CD4-positive, CD25-positive, alpha-beta regulatory T cell (primary cell): ENCODE data around the gene DNAH7. TPM values are rescaled to one million over a fixed set of nuclear protein-coding genes. Genes with fewer than 3 reads are reported as not detected.

Experiments
- ATAC-seq, 2 donors: fragments of 150-1000 bp; cut with Tn5 transposase; one replicate each; pipeline ENCODE4 v1.10.0; 2021; ENCODE audit warnings: low read depth in 2 of 2, moderate number of reproducible peaks in 2 of 2, moderate library complexity in 1 of 2
- DNase-seq, 3 donors: peaks; one replicate each; pipeline versions ENCODE4 v3.0.0 to v3.0.0-alpha.2; 2012 to 2022; ENCODE audit warnings: mixed read lengths in 1 of 3
- H3K27ac ChIP-seq: one replicate; pipeline ENCODE4 v1.7.0; 2013; ENCODE audit warnings: mild to moderate bottlenecking, low read length; ENCODE audit not compliant: insufficient read depth, poor library complexity, severe bottlenecking
- H3K27me3 ChIP-seq: one replicate; pipeline ENCODE4 v1.7.0; 2013; ENCODE audit warnings: low read length; ENCODE audit not compliant: control insufficient read depth, insufficient read depth
- H3K36me3 ChIP-seq: one replicate; pipeline ENCODE4 v1.7.0; 2013; ENCODE audit warnings: mild to moderate bottlenecking, low read length, moderate library complexity; ENCODE audit not compliant: control insufficient read depth, insufficient read depth
- H3K4me1 ChIP-seq: 2 replicates; pipeline ENCODE4 v1.7.0; 2013; ENCODE audit warnings: mild to moderate bottlenecking, low read length; ENCODE audit not compliant: insufficient read depth, control insufficient read depth, poor library complexity, severe bottlenecking
- H3K4me3 ChIP-seq: one replicate; pipeline ENCODE4 v1.7.0; 2013; ENCODE audit warnings: low read depth, mild to moderate bottlenecking, low read length, moderate library complexity
- H3K9me3 ChIP-seq, 2 experiments: 1 replicate in 1 of 2; 2 replicates in 1 of 2; pipeline ENCODE4 v1.7.0; 2013; ENCODE audit warnings: low read length in 2 of 2, mild to moderate bottlenecking in 1 of 2, moderate library complexity in 1 of 2; ENCODE audit not compliant: control insufficient read depth in 2 of 2
- H3K27ac Mint-ChIP-seq, 3 donors: one replicate each; pipeline ENCODE4 v1.8.0; 2020 to 2022; ENCODE audit warnings: mild to moderate bottlenecking in 3 of 3, mixed read lengths in 3 of 3, moderate library complexity in 2 of 3
- H3K27me3 Mint-ChIP-seq: one replicate; pipeline ENCODE4 v1.8.0; 2022; ENCODE audit warnings: mild to moderate bottlenecking, mixed read lengths
- H3K36me3 Mint-ChIP-seq: one replicate; pipeline ENCODE4 v1.8.0; 2020; ENCODE audit warnings: mixed read lengths
- H3K4me1 Mint-ChIP-seq, 4 donors: one replicate each; pipeline ENCODE4 v1.8.0; 2020 to 2022; ENCODE audit warnings: mixed read lengths in 4 of 4, mild to moderate bottlenecking in 1 of 4
- H3K4me3 Mint-ChIP-seq, 4 donors: one replicate each; pipeline ENCODE4 v1.8.0; 2020 to 2022; ENCODE audit warnings: mild to moderate bottlenecking in 4 of 4, mixed read lengths in 4 of 4, moderate library complexity in 3 of 4
- H3K9me3 Mint-ChIP-seq, 7 donors: one replicate each; pipeline ENCODE4 v1.8.0; 2020 to 2022; ENCODE audit warnings: mixed read lengths in 7 of 7, mild to moderate bottlenecking in 3 of 7, moderate library complexity in 2 of 7
- polyA plus RNA-seq, 4 donors: library from polyadenylated mRNA; unstranded; fragments of 300-500 nt; fragmentation: Illumina TruSeq; gene quantifications; one replicate each; pipeline ENCODE4 v1.2.3, GENCODE V29; 2021
- total RNA-seq: library from RNA; stranded (reverse); gene quantifications from one replicate; pipeline ENCODE4 v1.2.3, GENCODE V29; 2022

Gene DNAH7
- total and polyA plus RNA-seq, 5 donors from 2014 or later, result not detected

- Mint-ChIP-seq H3K27ac (no peak overlapping the region), H3K27me3 (no peaks in the 10 kb centered on the region), H3K36me3 (no peaks in the 10 kb centered on the region), H3K4me1 (no peaks in the 10 kb centered on the region), H3K9me3 (peaks cover 0 to 2% (median 0%) of the 10 kb centered on the region in 7 donors), H3K4me3 (no peak overlapping the region)
- Histone ChIP-seq H3K4me1 (no peaks in the 10 kb centered on the region), H3K4me3 (no peak overlapping the region), H3K27me3 (peaks cover 3% of the 10 kb centered on the region), H3K9me3 (no peaks in the 10 kb centered on the region), H3K27ac (no peak overlapping the region), H3K36me3 (no peaks in the 10 kb centered on the region)
- no peak for ATAC-seq
- no peak for DNase-seq
These were observed 253.6 kb downstream of the DNAH7 start for GRCh38 chr2:195815083-195815482.

GRCh38 chr2:195813421-195813820 is 255.2 kb downstream of the DNAH7 start:
- no peak overlapping the region for H3K27ac ChIP-seq
- no peak overlapping the region for H3K4me3 ChIP-seq
- H3K27ac Mint-ChIP-seq, result no peak overlapping the region
- peaks cover 0 to 1% (median 0%) of the 10 kb centered on the region in 7 donors for H3K9me3 Mint-ChIP-seq
- peaks cover 2% of the 10 kb centered on the region for H3K27me3 ChIP-seq
- no peak for DNase-seq
- H3K4me3 Mint-ChIP-seq, result no peak overlapping the region
- no peaks in the 10 kb centered on the region for H3K36me3 ChIP-seq
- no peaks in the 10 kb centered on the region for H3K4me1 ChIP-seq
- no peaks in the 10 kb centered on the region for H3K4me1 Mint-ChIP-seq
- H3K36me3 Mint-ChIP-seq, result no peaks in the 10 kb centered on the region
- no peak for ATAC-seq
- no peaks in the 10 kb centered on the region for H3K27me3 Mint-ChIP-seq
- no peaks in the 10 kb centered on the region for H3K9me3 ChIP-seq

- peaks cover 3% of the 10 kb centered on the region for H3K27me3 ChIP-seq
- H3K36me3 ChIP-seq, result no peaks in the 10 kb centered on the region
- H3K4me3 ChIP-seq, result no peak overlapping the region
- H3K27me3 Mint-ChIP-seq, result no peaks in the 10 kb centered on the region
- no peaks in the 10 kb centered on the region for H3K4me1 Mint-ChIP-seq
- peaks cover 0 to 1% (median 0%) of the 10 kb centered on the region in 7 donors for H3K9me3 Mint-ChIP-seq
- no peaks in the 10 kb centered on the region for H3K36me3 Mint-ChIP-seq
- H3K27ac Mint-ChIP-seq, result no peak overlapping the region
- no peak overlapping the region for H3K27ac ChIP-seq
- no peak for DNase-seq
- no peak overlapping the region for H3K4me3 Mint-ChIP-seq
- ATAC-seq, result no peak
- H3K4me1 ChIP-seq, result no peaks in the 10 kb centered on the region
- no peaks in the 10 kb centered on the region for H3K9me3 ChIP-seq
These were observed 258.1 kb downstream of the DNAH7 start for GRCh38 chr2:195810340-195811098.

- Histone ChIP-seq H3K36me3 (no peaks in the 10 kb centered on the region), H3K4me3 (no peak overlapping the region), H3K9me3 (no peaks in the 10 kb centered on the region), H3K4me1 (no peaks in the 10 kb centered on the region), H3K27ac (no peak overlapping the region), H3K27me3 (peaks cover 2% of the 10 kb centered on the region)
- Mint-ChIP-seq H3K4me1 (no peaks in the 10 kb centered on the region), H3K27ac (no peak overlapping the region), H3K9me3 (peaks cover 0 to 1% (median 0%) of the 10 kb centered on the region in 7 donors), H3K36me3 (no peaks in the 10 kb centered on the region), H3K4me3 (no peak overlapping the region), H3K27me3 (peaks cover 9% of the 10 kb centered on the region)
- ATAC-seq, result no peak
- no peak for DNase-seq
These were observed 260.4 kb downstream of the DNAH7 start for GRCh38 chr2:195808189-195808588.

- Mint-ChIP-seq H3K27me3 (peaks cover 11% of the 10 kb centered on the region), H3K4me1 (no peaks in the 10 kb centered on the region), H3K9me3 (no peaks in the 10 kb centered on the region), H3K36me3 (no peaks in the 10 kb centered on the region), H3K27ac (no peak overlapping the region), H3K4me3 (no peak overlapping the region)
- DNase-seq, result no peak
- no peak overlapping the region for H3K4me3 ChIP-seq
- no peaks in the 10 kb centered on the region for H3K36me3 ChIP-seq
- no peaks in the 10 kb centered on the region for H3K4me1 ChIP-seq
- no peak overlapping the region for H3K27ac ChIP-seq
- H3K27me3 ChIP-seq, result peaks cover 2% of the 10 kb centered on the region
- H3K9me3 ChIP-seq, result no peaks in the 10 kb centered on the region
- ATAC-seq, result no peak
These were observed 263.2 kb downstream of the DNAH7 start for GRCh38 chr2:195805283-195805976.

GRCh38 chr2:195795879-195796278 is 272.8 kb downstream of the DNAH7 start:
- H3K4me3 ChIP-seq, result no peak overlapping the region
- H3K27me3 Mint-ChIP-seq, result peaks cover 4% of the 10 kb centered on the region
- H3K4me1 Mint-ChIP-seq, result no peaks in the 10 kb centered on the region

GRCh38 chr2:195793881-195794280 is 274.8 kb downstream of the DNAH7 start:
- H3K4me1 Mint-ChIP-seq, result no peaks in the 10 kb centered on the region
- H3K36me3 Mint-ChIP-seq, result no peaks in the 10 kb centered on the region
- no peak overlapping the region for H3K4me3 Mint-ChIP-seq

More at GRCh38 chr2:195795879-195796278, 272.8 kb downstream of the DNAH7 start:
- no peaks in the 10 kb centered on the region for H3K36me3 Mint-ChIP-seq
- H3K4me1 ChIP-seq, result no peaks in the 10 kb centered on the region
- DNase-seq (no peak), ATAC-seq (no peak)
- H3K27ac ChIP-seq, result no peak overlapping the region
- peaks cover 0 to 6% (median under 1%) of the 10 kb centered on the region in 7 donors for H3K9me3 Mint-ChIP-seq
- H3K9me3 ChIP-seq, result no peaks in the 10 kb centered on the region
- H3K36me3 ChIP-seq, result no peaks in the 10 kb centered on the region
- no peak overlapping the region for H3K27ac Mint-ChIP-seq
- H3K27me3 ChIP-seq, result no peaks in the 10 kb centered on the region
- H3K4me3 Mint-ChIP-seq, result no peak overlapping the region

More at GRCh38 chr2:195793881-195794280, 274.8 kb downstream of the DNAH7 start:
- Mint-ChIP-seq H3K27me3 (peaks cover 5% of the 10 kb centered on the region), H3K27ac (no peak overlapping the region), H3K9me3 (peaks cover 0 to 17% (median 5%) of the 10 kb centered on the region in 7 donors)
- H3K27me3 ChIP-seq, result no peaks in the 10 kb centered on the region
- no peak overlapping the region for H3K27ac ChIP-seq
- H3K9me3 ChIP-seq, result no peaks in the 10 kb centered on the region
- no peak for ATAC-seq
- no peaks in the 10 kb centered on the region for H3K4me1 ChIP-seq
- H3K4me3 ChIP-seq, result no peak overlapping the region
- no peaks in the 10 kb centered on the region for H3K36me3 ChIP-seq
- no peak for DNase-seq
